Smooth muscle cell (in vitro differentiated cells): ENCODE data around the gene P3H2. TPM values are rescaled to one million over a fixed set of nuclear protein-coding genes. Genes with fewer than 3 reads are reported as not detected.
"Not testable (repeated sequence)": the region's sequence is repeated elsewhere in the genome, so short reads cannot be mapped to it uniquely, and the experiment has no call there.

ENCODE experiments used
- DNase-seq: peaks from one replicate; lab custom pipeline; 2025; ENCODE audit not compliant: unreplicated experiment; lab: John Stamatoyannopoulos, UW
- H2AFZ ChIP-seq: fragments of 200-600 bp; sonication (generic); 2 replicates; pipeline ENCODE4 v1.6.0; 2016; ENCODE audit warnings: antibody characterized with exemption, low read depth, mild to moderate bottlenecking
- H3F3A ChIP-seq: fragments of 200-600 bp; sonication (generic); 2 replicates; pipeline ENCODE4 v1.6.0; 2017; ENCODE audit warnings: antibody characterized with exemption, low read depth
- H3K27ac ChIP-seq: fragments of 200-600 bp; sonication (generic); 2 replicates; pipeline ENCODE4 v1.5.1; 2016; ENCODE audit warnings: low read depth, mild to moderate bottlenecking
- H3K27me3 ChIP-seq: fragments of 200-600 bp; sonication (generic); 2 replicates; pipeline ENCODE4 v1.6.1; 2016; ENCODE audit warnings: low read depth, mild to moderate bottlenecking
- H3K36me3 ChIP-seq: fragments of 200-600 bp; sonication (generic); 2 replicates; pipeline ENCODE4 v1.5.1; 2016; ENCODE audit warnings: low read depth
- H3K4me1 ChIP-seq: fragments of 200-600 bp; sonication (generic); 2 replicates; pipeline ENCODE4 v1.5.1; 2016; ENCODE audit warnings: low read depth
- H3K4me2 ChIP-seq: fragments of 200-600 bp; sonication (generic); 2 replicates; pipeline ENCODE4 v1.6.0; 2016; ENCODE audit warnings: mild to moderate bottlenecking
- H3K4me3 ChIP-seq: fragments of 200-600 bp; sonication (generic); 2 replicates; pipeline ENCODE4 v1.5.1; 2016; ENCODE audit warnings: mild to moderate bottlenecking
- H3K79me2 ChIP-seq: fragments of 200-600 bp; sonication (generic); 2 replicates; pipeline ENCODE4 v1.6.0; 2016; ENCODE audit warnings: low read depth, mild to moderate bottlenecking
- H3K9ac ChIP-seq: fragments of 200-600 bp; sonication (generic); 2 replicates; pipeline ENCODE4 v1.6.0; 2016; ENCODE audit warnings: low read depth
- H3K9me3 ChIP-seq: fragments of 200-600 bp; sonication (generic); replicated peaks from 2 replicates; pipeline ENCODE4 v1.5.1; 2016; ENCODE audit warnings: low read depth
- H4K20me1 ChIP-seq: fragments of 200-600 bp; sonication (generic); 2 replicates; pipeline ENCODE4 v1.6.0; 2016; ENCODE audit warnings: low read depth
- CTCF ChIP-seq: fragments of 200-600 bp; sonication (generic); IDR thresholded peaks from 2 replicates; pipeline ENCODE4 v1.5.1; 2017; ENCODE audit warnings: borderline replicate concordance, mild to moderate bottlenecking, antibody characterized with exemption; ENCODE audit not compliant: insufficient read depth, poor library complexity, severe bottlenecking
- WGBS: methylation state at CpG from one replicate; pipeline ENCODE4 v1.1.7; 2016; ENCODE audit warnings: low lambda C conversion rate; 5-methylcytosine and 5-hydroxymethylcytosine counted together
- polyA plus RNA-seq: library from polyadenylated mRNA; unstranded; fragments of >200 nt; fragmentation: Nextera tagmentation; extraction: Ambion mirVana; gene quantifications from 2 replicates; pipeline ENCODE4 v1.2.1, GENCODE V29; 2016
- total RNA-seq: library from RNA; depleted of rRNA; stranded (reverse); fragments of >200 nt; gene quantifications from 2 replicates; pipeline ENCODE4 v1.2.3, GENCODE V29; 2014

The P3H2 gene
- total and polyA plus RNA-seq, 2 experiments from 2014 or later, result 6.5 to 27.3 TPM

- Histone ChIP-seq H4K20me1 (no peaks in the 10 kb centered on the region), H3K27me3 (no peaks in the 10 kb centered on the region), H3F3A (peaks cover 7% of the 10 kb centered on the region), H3K4me3 (no peak overlapping the region), H2AFZ (no peak overlapping the region), H3K9me3 (no peaks in the 10 kb centered on the region), H3K27ac (no peak overlapping the region), H3K9ac (no peak overlapping the region), H3K4me2 (peak overlapping the region; percentile 67), H3K79me2 (no peaks in the 10 kb centered on the region), H3K36me3 (no peaks in the 10 kb centered on the region), H3K4me1 (peaks cover under 1% of the 10 kb centered on the region)
- no peak for DNase-seq
- WGBS, result 37% methylated on average over 6 of the region's 6 CpGs
- no peak for TF ChIP-seq CTCF
Observed at GRCh38 chr3:190167936-190168680, 47.4 kb upstream of the P3H2 start.

- no peak overlapping the region for H2AFZ ChIP-seq
- whole genome bisulfite sequencing, result 95% methylated on average over 4 of the region's 4 CpGs
Observed at GRCh38 chr3:190166948-190167347, 46.3 kb upstream of the P3H2 start.

GRCh38 chr3:190165253-190165652 is 44.6 kb upstream of the P3H2 start:
- no peak for DNase-seq
- no peak overlapping the region for H3K4me2 ChIP-seq
- H3K9ac ChIP-seq, result no peak overlapping the region
- no peaks in the 10 kb centered on the region for H3K79me2 ChIP-seq
- TF ChIP-seq CTCF, result no peak
- H3K9me3 ChIP-seq, result no peaks in the 10 kb centered on the region
- H3K27ac ChIP-seq, result no peak overlapping the region
- no peaks in the 10 kb centered on the region for H3K4me1 ChIP-seq
- H3K27me3 ChIP-seq, result no peaks in the 10 kb centered on the region
- peaks cover 7% of the 10 kb centered on the region for H3F3A ChIP-seq
- H4K20me1 ChIP-seq, result no peaks in the 10 kb centered on the region
- H3K36me3 ChIP-seq, result no peaks in the 10 kb centered on the region
- H3K4me3 ChIP-seq, result no peak overlapping the region
- H2AFZ ChIP-seq, result no peak overlapping the region

More at GRCh38 chr3:190166948-190167347, 46.3 kb upstream of the P3H2 start:
- H3K36me3 ChIP-seq, result no peaks in the 10 kb centered on the region
- H4K20me1 ChIP-seq, result no peaks in the 10 kb centered on the region
- H3K27me3 ChIP-seq, result no peaks in the 10 kb centered on the region
- peak overlapping the region; percentile 67 for H3K4me2 ChIP-seq
- peaks cover 7% of the 10 kb centered on the region for H3F3A ChIP-seq
- TF ChIP-seq CTCF, result no peak
- no peaks in the 10 kb centered on the region for H3K79me2 ChIP-seq
- no peaks in the 10 kb centered on the region for H3K4me1 ChIP-seq
- no peaks in the 10 kb centered on the region for H3K9me3 ChIP-seq
- DNase-seq, result no peak
- no peak overlapping the region for H3K27ac ChIP-seq
- H3K4me3 ChIP-seq, result no peak overlapping the region
- no peak overlapping the region for H3K9ac ChIP-seq

- WGBS, result 86% methylated on average over 9 of the region's 9 CpGs
- H3K9me3 ChIP-seq, result not testable (repeated sequence)
Observed at GRCh38 chr3:190162013-190162412, 41.3 kb upstream of the P3H2 start.

More at GRCh38 chr3:190162013-190162412, 41.3 kb upstream of the P3H2 start:
- not testable (repeated sequence) for H3K79me2 ChIP-seq, H3K4me2 ChIP-seq, H3K27me3 ChIP-seq, H4K20me1 ChIP-seq, DNase-seq, H3K36me3 ChIP-seq, H3K27ac ChIP-seq, H2AFZ ChIP-seq, H3F3A ChIP-seq, H3K4me3 ChIP-seq, H3K4me1 ChIP-seq, H3K9ac ChIP-seq
